GM10266 (cell line): Measurements from ENCODE around the gene STEAP3.

Experiments
- DNase-seq: peaks from one replicate; pipeline ENCODE4 v3.0.0; 2012; ENCODE audit errors: extremely low spot score
- TF ChIP-seq, protein P1 (sequence below): IDR thresholded peaks from 2 replicates; pipeline ENCODE4 v1.5.1; 2012; ENCODE audit warnings: mild to moderate bottlenecking, low read depth; ENCODE audit not compliant: control insufficient read depth, insufficient read depth; ENCODE audit errors: missing control alignments

The STEAP3 gene

GRCh38 chr2:119248311-119248710 lies 24.7 kb downstream of the STEAP3 start:
- TF ChIP-seq, protein P1, sequence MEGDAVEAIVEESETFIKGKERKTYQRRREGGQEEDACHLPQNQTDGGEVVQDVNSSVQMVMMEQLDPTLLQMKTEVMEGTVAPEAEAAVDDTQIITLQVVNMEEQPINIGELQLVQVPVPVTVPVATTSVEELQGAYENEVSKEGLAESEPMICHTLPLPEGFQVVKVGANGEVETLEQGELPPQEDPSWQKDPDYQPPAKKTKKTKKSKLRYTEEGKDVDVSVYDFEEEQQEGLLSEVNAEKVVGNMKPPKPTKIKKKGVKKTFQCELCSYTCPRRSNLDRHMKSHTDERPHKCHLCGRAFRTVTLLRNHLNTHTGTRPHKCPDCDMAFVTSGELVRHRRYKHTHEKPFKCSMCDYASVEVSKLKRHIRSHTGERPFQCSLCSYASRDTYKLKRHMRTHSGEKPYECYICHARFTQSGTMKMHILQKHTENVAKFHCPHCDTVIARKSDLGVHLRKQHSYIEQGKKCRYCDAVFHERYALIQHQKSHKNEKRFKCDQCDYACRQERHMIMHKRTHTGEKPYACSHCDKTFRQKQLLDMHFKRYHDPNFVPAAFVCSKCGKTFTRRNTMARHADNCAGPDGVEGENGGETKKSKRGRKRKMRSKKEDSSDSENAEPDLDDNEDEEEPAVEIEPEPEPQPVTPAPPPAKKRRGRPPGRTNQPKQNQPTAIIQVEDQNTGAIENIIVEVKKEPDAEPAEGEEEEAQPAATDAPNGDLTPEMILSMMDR = no peak
- no peak for DNase-seq

DNA sequence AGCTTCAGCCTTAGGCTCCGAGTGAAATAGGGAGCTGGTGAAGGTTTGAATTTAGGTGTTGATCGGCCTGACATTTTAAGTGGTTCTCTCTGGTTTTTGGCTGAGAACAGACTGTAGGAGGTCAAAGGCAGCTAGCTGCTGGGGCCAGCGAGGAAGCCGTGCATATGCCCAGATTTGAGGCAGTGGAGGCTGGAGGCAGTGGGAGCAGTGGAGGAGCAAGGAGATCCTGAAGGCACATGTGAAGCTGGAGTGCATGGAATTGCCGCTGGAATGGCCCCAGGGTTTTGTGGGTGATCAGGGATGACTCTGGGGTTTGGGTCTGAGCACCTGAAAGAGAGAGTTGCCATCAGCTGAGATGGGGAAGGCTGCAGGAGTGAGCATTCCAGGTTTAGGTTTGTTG lies 25.1 kb downstream of the STEAP3 start:
- DNase-seq = no peak
- TF ChIP-seq, protein P1 = no peak

DNA sequence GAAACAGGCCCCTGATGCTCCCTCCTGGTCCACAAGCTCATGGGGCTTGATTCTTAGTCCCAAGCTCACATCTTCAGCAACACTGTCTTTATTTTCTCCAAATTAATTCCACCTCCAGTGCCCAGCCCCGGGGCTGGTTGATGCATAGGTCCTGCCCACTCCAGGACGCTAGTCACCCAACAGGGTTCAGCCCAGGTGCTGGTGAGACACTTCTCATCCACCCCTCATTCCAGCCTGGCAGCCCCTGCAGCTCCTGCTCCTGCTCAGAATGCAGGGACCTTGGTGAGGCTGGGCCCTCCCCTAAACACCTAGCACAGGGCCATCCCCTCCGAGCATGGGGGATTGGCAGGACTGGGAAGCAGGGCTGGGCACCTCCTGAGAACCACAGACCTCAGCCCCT lies 25.7 kb downstream of the STEAP3 start:
- TF ChIP-seq, protein P1 = no peak
- no peak for DNase-seq

- TF ChIP-seq, protein P1 = no peak
Observed at GRCh38 chr2:119249855-119250717, 26.5 kb downstream of the STEAP3 start.

GRCh38 chr2:119250718-119251290 lies 27.2 kb downstream of the STEAP3 start:
- DNase-seq = no peak
- TF ChIP-seq, protein P1 = no peak

More at GRCh38 chr2:119249855-119250717, 26.5 kb downstream of the STEAP3 start:
- DNase-seq = no peak

GRCh38 chr2:119251652-119252051 lies 28.0 kb downstream of the STEAP3 start:
- TF ChIP-seq, protein P1 = no peak

More at GRCh38 chr2:119251652-119252051, 28.0 kb downstream of the STEAP3 start:
- DNase-seq = no peak
